Activated gamma-delta T cell treated with Interleukin-2 at 50 U/mL for 16 hours (primary cell): ENCODE measurements around the gene RAE1.
A peak's percentile ranks its signal among the peaks of the same experiment; 100 is the strongest.
"Not testable (repeated sequence)": the region's sequence is repeated elsewhere in the genome, so short reads cannot be mapped to it uniquely, and the experiment has no call there.

ENCODE experiments used
- DNase-seq: peaks from one replicate; pipeline ENCODE4 v3.0.0-alpha.2; 2020

RAE1 gene

DNA sequence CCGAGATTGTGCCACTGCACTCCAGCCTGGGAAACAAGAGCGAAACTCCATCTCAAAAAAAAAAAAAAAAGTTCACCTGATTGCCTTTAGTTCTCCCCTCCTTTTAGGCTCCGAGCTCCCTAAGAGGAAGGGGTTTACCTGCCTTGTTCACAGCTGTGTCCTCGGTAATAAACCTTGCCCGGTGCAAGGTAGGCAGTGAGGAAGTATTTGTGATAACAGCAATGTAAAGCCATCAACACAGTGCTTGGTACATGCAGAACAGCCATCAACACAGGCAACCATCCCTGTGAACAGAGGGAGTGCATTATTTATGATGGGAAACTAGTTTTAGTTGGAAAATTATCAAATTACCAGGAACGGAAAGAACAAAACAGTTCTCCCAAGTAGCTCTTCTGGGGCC, 23.2 kb upstream of the RAE1 start:
- no peak for DNase-seq

DNA sequence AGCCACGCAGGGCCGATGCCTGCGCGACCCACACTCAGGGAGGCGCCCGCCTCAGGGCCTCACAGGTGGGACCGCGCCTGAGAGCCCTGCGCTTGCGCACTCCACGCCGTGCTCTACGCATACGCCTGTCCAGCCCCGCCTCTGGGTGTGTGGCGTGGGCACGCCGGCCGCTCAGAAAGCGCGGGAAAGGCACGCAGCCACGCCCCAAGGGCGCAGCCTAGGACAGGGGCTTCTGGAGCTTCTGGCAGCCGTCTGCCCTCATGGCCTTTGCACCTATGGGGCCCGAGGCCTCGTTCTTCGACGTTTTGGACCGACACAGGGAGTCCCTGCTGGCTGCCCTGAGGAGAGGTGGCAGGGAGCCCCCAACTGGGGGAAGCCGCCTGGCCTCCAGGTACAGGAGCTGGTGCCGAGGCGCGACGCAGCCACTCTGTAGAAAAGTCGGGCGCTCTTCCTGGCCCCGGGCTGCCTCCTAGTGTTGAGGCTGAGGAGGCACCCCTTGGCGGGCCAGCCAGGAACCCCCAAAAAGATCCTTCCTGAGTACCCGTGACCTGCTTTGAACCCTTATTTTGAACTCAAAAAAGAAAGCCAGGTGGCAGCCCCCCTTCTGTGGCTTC, 21.3 kb upstream of the RAE1 start, which contains the start of gene SPO11:
TSS of gene SPO11 (plus strand) at position 196 of the 614 bp plus-strand sequence. CDS start at position 261, 65 bp downstream.
- DNase-seq, result no peak

DNA sequence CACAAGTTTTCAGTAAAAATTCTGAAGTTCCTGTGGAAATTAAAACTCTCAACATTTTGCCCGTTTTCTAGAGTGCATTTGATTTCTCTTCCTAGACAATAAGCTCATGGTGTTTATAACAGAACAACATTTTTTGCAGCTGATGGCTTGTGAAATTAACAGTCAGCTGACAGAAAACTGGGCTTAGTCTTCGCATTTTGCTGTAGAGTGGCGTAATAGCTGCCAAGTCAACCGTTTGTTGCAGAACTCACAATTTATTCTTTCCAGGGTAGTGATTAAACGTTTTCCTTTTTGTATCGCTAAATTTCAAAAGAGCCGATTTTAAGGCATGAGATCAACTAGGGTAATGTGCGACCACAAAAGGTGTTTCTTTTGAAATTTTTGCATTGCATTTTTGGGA, 20.1 kb upstream of the RAE1 start:
- no peak for DNase-seq

DNA sequence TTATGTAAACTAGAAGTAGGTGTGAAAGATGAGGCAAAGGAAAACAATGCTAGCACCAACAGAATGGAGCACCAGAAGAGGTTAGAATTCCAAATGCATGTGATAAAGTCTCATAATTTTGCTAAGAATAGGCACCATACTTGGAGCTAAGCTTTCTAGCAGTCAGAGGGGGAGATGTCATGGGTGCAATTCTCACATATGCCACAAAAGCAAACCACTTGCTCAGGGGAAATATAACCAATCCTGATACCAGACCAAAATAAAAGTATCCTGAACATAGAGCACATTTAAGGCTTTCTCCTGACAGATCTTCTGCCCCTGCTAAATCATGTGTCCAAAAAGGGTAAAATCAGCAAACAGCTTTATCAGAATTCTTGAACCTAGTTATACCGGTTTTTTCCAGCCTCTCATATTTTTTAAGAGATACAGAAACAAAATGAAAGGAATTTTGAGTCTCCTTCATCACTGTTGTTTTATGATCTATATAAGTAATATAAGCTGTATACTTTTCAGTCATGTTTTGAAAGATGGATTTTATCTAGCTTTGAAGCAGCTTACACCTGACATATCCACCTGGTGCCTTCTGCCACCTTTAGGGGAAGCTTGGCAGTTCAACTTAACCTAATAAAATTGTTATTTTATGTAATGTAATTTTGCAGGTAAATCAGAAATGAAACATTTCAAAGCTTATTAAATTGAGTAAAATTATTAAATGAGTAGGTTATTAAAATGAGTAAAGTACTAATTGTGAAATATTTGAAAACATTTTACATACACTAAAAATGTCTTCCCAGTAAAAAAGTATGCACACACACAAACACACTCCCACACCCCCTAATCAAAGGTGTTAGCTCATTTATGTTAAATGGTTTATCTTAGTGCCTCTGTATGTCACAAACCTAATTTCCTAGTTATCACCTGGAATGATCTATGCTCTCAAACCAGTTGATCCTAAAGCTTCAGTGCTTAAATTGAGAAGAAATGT, 18.7 kb upstream of the RAE1 start:
- DNase-seq, result no peak

DNA sequence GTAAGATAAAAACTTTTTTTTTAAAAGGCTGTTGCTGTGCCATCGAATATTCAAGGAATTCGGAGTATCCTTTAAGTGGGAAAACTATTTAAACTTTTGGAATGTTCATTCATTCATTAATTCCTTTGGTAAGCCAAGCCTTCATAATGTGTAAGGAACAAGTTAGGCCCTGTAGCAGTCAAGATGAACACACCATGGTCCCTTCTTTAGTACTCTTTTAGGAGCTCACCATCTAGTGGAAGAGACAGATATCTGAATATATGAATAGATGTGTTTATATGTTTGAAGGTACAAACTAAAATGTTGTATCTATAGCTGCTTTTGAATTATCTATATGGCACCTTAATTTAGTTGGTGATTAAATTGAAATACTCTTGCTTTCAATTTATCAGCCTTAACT, 15.7 kb upstream of the RAE1 start:
- no peak for DNase-seq

DNA sequence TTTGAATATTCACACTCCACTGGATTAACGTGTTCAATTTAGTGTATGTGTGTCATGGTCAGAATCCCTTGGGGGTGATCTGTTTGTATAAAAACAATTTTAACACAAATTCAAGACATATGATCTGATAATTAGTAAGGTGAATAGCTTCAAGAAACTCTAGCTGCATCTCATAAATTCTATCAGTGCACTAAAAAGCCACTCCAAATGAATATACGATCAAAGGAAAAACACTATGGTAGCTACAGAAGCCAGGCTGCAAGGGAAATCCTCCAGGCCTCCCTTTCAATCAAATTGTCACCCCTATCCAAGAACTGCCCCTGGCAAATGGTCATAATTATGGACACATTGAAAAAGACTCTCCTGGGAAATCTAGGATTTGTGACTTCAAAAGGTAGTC, 9.4 kb upstream of the RAE1 start:
- DNase-seq, result no peak

DNA sequence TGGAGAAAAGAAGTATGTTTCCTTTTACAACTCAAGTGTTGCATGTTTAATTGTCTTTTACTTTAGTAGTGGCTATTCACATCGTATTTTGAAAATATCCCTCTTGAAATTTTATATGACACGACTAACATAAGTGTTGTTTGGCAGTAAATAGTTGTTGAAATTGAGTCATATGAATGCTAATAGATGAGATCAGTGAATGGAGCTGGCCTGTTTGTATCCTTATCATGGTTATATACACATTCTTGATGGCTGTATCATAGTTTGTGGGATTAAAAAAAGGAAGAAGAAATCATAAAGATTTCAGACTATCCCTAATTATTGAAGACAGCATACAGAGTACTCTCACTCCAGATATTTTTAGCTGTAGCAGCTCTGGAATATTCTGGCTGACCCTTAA, 8.2 kb upstream of the RAE1 start:
- no peak for DNase-seq

DNA sequence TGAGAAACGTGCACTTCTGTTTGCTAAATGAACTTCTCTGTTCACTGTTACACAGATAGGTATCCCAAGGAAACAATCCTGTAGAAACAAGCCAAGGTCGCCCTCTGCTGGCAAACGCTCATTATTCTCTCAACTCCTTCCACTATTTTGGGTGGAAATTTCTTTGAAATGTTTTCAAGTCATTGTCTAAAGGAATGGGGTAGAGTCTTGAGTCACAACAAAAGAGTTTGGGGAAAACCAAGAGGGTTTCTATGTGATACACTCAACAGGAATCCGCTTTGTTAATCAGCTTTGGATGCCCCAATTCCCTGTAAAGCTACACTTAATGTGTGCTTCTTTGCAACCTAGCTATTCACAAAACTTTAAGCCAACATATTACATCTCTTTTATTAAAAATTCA, 4.6 kb upstream of the RAE1 start:
- peak; percentile 61 for DNase-seq

DNA sequence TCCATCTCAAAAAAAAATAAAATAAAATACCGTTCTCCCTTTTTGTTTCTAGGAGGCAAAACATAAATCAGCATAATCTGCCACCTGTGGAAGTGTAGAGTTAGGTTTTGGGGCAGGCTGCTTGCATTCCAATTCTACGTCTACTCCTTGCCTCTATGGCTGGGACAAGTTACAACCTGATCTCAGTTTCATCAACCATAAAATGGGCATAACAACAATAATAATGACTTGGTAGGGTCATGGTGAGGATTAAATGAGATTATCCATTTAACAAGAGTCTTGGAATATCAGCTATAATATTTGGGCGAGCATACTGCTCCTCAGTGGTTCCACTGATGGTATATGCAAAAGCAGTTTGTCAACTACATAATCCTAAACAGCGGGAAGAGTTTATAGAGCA, 3.7 kb upstream of the RAE1 start:
- no peak for DNase-seq

DNA sequence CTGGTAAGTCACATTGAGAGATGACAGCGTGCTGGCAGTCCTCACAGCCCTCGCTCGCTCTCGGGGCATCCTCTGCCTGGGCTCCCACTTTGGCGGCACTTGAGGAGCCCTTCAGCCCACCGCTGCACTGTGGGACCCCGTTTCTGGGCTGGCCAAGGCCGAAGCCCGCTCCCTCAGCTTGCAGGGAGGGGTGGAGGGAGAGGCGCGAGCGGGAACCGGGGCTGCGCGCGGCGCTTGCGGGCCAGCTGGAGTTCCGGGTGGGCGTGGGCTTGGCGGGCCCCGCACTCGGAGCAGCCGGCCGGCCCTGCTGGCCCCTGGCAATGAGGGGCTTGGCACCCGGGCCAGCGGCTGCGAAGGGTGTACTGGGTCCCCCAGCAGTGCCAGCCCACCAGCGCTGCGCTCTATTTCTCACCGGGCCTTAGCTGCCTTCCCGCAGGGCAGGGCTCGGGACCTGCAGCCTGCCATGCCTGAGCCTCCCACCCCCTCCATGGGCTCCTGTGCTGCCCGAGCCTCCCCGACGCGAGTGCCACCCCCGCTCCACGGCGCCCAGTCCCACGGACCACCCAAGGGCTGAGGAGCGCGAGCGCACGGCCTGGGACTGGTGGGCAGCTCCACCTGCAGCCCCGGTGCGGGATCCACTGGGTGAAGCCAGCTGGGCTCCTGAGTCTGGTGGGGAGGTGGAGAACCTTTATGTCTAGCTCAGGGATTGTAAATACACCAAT, 2.7 kb upstream of the RAE1 start:
- DNase-seq, result not testable (repeated sequence)

DNA sequence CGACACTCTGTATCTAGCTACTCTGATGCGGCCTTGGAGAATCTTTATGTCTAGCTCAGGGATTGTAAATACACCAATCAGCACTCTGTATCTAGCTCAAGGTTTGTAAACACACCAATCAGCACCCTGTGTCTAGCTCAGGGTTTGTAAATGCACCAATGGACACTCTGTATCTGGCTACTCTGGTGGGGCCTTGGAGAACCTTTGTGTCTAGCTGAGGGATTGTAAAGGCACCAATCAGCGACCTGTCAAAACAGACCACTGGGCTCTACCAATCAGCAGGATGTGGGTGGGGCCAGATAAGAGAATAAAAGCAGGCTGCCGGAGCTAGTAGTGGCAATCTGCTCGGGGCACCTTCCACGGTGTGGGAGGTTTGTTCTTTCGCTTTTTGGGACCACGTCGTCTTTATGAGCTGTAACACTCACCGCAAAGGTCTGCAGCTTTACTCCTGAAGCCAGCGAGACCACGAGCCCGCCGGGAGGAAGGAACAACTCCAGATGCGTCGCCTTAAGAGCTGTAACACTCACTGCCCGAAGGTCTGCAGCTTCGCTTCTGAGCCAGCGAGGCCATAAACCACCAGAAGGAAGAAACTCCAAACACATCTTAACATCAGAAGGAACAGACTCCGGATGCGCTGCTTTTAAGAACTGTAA, 2.0 kb upstream of the RAE1 start:
- DNase-seq, result not testable (repeated sequence)

DNA sequence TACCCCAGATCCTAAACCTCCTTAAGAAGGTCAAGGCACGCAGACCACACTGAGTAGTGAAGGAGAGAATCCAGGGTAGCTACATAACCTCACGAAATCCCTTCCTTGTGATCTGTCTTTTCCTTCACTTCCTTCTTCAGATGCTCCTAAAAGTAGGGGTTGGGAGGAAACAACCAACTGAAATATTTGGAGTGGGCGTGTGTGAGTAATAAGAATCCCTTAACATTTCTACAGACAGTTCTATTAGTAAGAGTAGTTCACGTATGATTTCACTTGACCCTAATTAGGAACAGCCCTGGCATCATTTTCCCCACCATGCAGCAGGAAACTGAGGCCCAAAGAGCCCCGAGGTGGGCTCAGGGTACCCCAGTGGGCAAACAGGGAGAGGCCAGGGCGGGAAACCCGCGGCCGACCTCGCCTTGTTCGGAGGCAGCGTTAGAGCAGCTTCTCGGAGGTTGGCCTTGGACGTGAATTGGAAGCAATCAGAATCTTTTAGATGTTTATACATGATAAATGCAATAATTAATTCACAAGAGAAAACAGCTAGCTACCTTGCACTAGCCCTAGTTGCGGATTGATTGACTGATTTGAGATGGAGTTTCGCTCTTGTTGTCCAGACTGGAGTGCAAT, 859 bp upstream of the RAE1 start:
- no peak for DNase-seq

DNA sequence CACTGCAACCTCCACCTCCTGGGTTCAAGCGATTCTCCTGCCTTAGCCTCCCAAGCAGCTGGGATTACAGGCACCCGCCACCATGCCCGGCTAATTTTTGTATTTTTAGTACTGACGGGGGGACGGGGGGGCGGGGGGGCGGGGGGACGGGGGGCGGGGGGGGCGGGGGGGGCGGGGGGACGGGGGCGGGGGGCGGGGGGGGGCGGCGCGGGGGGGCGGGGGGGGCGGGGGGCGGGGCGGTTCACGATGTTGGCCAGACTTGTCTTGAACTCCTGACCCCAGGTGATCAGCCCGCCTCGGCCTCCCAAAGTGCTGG, 371 bp upstream of the RAE1 start:
- not testable (repeated sequence) for DNase-seq

DNA sequence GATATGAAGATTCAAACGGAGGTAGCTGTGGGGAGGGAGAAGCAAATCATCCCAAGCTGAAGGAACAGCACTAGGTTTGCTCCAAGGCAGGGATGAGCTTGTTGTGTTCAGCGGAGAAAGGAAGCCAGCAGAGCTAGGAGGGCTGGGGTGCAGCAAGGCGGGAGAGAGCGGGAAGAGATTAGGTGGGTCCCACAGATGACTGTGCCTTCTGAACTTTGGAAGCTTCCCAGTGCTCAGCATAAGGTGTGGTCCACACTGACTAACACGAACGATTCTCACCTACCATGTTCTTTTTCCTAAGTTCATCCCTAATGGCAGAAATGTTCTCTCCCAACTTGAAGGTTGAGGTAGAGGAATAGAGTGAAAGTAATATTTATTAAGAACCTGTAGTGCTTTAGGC, 1.2 kb downstream of the RAE1 start:
- no peak for DNase-seq

DNA sequence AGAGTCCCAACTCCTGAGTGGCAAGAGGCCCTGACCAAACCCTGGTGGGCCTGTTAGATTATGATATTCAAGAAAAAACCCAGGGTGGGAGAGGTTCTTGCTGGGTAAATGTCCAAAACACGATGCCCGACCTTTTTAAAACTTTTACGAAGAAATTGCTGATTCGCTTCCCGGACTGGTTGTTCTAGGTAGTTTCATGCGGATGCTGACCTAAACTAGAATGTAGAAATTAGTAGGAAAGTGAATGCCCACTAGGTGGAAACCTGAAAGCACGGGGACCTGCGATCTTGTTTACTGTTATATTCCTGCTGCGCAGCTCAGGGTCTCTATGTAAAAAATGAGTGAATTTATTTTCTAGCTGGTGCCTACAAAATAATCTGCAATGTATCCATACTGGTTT, 2.3 kb downstream of the RAE1 start:
- DNase-seq, result no peak

DNA sequence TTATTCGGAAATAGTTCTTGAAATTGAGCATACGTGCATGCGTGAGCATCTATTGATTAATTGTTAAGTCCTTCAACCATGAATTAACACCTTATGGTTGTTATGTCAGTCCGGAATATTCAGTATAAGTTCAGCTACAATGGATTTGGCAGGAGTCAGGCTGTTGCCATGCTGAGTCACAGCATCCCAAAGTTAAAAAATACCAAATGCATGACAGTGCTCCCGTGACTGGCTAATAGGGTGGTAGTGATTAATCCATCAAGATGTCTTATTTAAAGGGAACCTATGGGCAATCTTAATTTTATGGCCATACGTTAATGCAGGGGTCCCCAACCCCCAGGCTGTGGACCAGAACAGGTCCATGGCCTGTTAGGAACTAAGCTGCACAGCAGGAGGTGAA, 10.5 kb downstream of the RAE1 start:
- DNase-seq, result no peak

DNA sequence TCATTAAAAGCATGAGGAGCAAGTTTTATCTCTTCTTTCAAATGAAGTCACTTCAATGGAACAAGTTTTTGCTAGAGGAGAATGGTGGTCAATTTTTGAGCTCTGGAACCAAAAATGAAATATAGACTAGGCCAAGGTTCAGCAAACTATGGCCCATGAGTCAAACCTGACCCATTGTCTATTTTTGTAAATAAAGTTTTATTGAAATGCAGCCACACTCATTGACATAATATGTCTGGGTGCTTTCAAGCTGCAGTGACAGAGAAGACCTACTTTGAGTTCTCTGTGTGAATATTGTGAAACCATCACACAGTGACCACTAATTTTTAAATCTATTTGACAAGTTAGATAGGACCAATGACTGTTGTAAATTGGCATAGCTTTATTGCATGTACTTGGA, 13.4 kb downstream of the RAE1 start:
- DNase-seq, result no peak

DNA sequence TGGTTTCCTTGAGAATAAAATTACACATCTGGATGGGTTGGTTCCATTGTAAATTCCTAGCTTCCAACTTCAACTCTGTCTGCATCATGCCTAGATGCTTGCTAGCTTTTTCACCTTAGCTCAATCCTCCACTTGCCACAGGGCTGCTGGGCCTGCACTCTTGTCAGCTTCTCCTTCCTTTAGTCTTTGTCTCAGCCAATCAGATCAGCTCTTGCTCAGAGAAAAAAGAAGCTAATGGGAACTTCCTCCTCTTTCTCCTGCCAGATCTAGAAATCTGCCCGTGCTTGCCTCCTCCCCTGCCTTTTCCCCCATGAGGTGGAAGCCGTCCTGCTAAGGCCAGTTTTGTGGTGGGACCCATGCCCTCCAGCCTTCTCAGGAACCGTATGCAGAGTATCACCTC, 18.5 kb downstream of the RAE1 start:
- no peak for DNase-seq

DNA sequence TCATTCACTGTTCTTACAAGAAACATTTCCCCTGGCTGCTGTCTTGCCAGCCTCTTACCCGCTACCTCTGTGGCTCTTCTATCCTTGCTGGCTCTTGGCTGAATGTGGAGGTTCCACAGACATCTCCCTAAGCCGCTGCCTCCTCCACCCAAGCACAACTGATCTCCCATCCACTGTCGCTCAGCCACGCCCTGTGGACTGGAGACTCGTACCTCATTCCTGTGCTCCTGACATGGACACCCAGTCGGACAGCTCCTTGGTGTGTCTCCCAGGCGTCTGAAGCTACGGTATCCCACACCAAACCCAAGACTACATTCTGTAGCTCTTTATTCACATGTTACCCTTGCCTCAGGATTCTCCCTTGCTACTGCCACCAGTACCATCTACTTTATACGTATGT, 19.3 kb downstream of the RAE1 start:
- no peak for DNase-seq

DNA sequence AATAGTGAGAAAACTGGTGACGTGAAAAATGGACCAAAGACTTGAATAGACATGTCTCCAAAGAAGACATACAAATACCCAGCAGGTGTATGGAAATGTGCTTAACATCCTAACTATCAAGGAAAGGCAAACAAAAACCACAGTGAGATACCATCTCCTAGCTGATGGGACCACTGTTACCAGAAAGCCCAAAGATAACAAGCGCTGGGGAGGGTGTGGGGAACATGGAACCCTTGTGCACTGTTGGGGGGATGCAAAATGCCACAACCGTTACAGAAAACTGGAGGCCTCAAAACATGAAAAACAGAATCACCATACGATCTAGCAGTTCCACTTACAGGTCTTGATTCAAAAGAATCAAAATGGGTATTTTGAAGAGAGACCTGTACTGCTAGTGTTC, 20.3 kb downstream of the RAE1 start:
- DNase-seq, result no peak

DNA sequence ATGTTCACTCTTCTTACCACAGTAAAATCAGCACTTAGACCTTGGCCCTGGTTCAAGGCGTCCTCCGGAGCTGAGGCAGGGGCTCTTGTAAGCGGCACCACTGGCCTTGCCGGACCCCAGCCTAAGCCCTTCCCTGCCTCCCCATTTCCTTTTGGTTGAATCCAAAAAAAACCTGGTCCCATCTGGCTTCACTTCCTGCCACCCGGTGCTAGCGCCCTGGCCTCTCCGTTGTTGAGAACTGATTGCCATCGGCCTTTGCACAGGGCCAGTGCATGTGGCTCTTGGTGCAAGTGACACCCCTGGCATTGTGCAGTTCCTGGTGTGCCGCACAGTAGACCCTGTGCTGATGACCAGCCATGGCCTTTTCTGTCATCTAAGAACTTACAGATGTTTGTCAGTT, 21.1 kb downstream of the RAE1 start:
- DNase-seq, result no peak

DNA sequence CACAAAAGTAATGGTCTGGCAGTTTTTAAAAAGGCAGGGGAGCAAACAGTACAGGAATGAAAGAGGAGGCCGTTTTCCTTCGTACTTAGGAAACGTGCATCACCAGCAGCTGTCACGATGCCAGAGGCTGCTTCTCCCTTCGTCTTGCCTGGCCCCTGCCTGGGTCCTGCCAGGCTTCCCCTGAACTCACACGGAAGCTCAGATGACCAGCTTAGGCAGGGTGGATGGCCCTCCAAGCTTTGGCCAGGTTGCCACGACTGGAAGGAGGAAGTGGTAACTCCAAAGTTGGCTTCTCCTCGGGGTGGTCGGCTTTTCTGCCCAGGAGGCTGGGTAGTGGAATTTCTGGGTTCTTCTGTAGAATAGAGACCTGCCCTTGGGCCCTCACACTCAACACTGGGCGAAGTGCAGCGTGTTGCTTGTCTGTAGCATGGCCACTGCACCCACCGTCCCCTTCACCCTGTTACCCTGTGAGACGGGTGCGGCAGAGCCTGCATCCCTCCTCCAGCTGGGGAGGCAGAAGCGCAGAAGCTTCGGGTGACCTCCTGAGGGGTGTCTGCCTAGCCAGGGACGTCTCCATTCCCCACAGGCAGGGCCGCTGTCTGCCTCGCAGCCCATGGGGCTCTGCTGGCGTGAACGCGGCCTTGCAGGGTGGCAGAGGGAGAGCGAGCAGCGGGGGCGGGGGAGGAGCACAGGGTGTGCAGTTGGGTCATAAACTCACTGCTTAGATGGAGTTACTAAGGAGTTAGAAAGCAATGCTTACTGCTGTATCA, 21.7 kb downstream of the RAE1 start:
- no peak for DNase-seq
